Measurements from ENCODE around the gene CHMP4B.

The CHMP4B gene

DNA sequence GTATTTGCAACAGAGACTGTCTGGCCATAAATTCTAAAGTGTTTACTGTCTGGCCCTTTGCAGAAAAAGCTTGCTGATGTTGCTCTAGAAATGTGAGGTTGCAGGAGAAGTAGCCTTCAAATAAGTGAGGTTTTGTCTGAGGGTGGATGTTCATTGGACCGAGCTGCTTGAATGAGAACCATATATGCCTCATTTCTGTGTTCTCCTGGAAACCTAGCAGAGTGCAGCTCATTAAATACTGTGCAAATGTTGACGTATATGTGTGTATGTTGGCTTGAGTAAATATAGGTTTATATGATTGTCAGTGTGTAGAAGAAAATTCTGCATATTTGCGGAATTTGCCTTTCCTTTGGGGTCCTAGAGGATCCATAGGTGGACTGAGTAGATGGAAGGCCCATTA, 39.0 kb downstream of the CHMP4B start:
- TF ChIP-seq FOXP2 (optimal IDR thresholded peaks at IDR 0.05; ENCODE audit: borderline replicate concordance, extremely low read depth, extremely low read length, insufficient read depth) = no peak
- TF ChIP-seq, protein P1, sequence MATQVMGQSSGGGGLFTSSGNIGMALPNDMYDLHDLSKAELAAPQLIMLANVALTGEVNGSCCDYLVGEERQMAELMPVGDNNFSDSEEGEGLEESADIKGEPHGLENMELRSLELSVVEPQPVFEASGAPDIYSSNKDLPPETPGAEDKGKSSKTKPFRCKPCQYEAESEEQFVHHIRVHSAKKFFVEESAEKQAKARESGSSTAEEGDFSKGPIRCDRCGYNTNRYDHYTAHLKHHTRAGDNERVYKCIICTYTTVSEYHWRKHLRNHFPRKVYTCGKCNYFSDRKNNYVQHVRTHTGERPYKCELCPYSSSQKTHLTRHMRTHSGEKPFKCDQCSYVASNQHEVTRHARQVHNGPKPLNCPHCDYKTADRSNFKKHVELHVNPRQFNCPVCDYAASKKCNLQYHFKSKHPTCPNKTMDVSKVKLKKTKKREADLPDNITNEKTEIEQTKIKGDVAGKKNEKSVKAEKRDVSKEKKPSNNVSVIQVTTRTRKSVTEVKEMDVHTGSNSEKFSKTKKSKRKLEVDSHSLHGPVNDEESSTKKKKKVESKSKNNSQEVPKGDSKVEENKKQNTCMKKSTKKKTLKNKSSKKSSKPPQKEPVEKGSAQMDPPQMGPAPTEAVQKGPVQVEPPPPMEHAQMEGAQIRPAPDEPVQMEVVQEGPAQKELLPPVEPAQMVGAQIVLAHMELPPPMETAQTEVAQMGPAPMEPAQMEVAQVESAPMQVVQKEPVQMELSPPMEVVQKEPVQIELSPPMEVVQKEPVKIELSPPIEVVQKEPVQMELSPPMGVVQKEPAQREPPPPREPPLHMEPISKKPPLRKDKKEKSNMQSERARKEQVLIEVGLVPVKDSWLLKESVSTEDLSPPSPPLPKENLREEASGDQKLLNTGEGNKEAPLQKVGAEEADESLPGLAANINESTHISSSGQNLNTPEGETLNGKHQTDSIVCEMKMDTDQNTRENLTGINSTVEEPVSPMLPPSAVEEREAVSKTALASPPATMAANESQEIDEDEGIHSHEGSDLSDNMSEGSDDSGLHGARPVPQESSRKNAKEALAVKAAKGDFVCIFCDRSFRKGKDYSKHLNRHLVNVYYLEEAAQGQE (IDR thresholded peaks at IDR 0.05; ENCODE audit: insufficient read depth in 1 of 2, low read depth in 2 of 2, low read length in 2 of 2) = no peak
- TF ChIP-seq SIN3A (IDR thresholded peaks at IDR 0.05; ENCODE audit: borderline replicate concordance, insufficient read depth, low read length) = no peak
- TF ChIP-seq TAF1 (IDR thresholded peaks at IDR 0.05; ENCODE audit: borderline replicate concordance, insufficient read depth, low read length) = no peak
- no peak for TF ChIP-seq POLR2AphosphoS5 (IDR thresholded peaks at IDR 0.05; ENCODE audit: low read depth, low read length)

DNA sequence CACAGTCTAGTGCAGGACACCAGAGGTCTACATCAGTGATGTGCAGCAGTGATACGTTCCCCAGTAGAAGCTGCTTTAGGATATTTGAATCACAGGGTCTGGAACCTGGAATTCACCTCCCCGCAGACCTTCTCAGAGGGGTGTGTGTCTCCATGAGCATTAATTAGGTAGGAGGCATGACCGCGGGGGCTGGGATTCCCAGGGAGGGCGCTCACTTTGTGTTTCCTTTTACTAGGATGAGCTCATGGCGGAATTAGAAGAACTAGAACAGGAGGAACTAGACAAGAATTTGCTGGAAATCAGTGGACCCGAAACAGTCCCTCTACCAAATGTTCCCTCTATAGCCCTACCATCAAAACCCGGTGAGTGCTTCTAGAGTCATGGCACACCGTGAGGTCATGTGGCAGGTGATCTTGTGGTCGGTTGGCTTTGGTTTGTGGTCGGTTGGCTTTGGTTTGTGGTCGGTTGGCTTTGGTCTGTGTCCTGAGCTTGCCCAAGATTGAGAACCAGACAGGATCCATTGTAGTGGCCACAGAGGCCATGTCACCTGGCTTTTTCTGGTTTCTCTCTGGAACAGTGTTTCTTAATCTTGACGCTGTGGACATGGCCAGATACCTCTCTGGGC, 40.8 kb downstream of the CHMP4B start:
- no peak for TF ChIP-seq POLR2AphosphoS5 (IDR thresholded peaks at IDR 0.05; ENCODE audit: low read depth, low read length)
- TF ChIP-seq TAF1 (IDR thresholded peaks at IDR 0.05; ENCODE audit: borderline replicate concordance, insufficient read depth, low read length) = no peak
- TF ChIP-seq FOXP2 (optimal IDR thresholded peaks at IDR 0.05; ENCODE audit: borderline replicate concordance, extremely low read depth, extremely low read length, insufficient read depth) = no peak
- TF ChIP-seq, protein P1 (IDR thresholded peaks at IDR 0.05; ENCODE audit: insufficient read depth in 1 of 2, low read depth in 2 of 2, low read length in 2 of 2) = no peak
- no peak for TF ChIP-seq SIN3A (IDR thresholded peaks at IDR 0.05; ENCODE audit: borderline replicate concordance, insufficient read depth, low read length)

DNA sequence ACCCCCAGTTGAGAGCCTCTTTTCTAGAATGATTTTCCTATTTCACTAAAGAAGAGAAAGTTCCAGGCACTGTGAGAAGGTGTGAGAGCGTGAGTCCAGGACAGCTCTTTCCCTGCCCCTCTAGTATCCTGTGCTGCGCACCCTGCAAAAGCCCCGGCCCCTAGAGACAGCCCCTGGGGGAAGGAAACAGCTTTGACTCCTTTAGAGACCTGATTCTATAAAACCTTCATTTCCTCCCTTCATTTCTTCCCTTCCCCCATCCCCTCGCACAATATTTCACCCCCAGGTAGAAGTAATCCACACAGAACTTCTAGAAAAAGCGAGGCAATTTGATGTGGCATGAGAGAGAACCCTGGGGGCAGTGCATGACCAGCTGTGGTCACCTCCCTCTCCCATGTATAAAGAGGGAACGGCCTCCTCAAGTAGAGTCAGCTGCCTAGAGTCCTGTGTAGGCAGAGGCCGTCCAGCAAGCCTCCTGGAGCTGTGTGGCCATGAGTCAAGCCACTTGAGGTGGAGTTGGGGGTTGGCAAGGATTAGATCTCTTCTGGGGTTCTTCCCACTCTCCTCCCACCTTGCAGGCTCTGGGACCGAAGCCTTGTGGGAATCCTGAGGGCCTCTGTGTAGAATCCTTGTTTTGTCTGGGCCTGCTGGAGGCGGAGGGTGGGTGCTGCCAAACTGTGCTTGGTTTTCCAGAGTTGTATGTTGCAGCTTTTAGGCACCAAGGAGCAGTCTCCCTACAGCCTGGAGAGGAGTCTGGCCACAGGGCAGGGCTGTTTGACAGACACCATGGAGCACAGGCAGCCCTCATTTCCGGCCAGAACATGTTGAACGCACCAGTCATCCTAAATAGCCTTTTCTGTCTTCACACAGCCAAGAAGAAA, 41.7 kb downstream of the CHMP4B start:
- TF ChIP-seq, protein P1 (IDR thresholded peaks at IDR 0.05; ENCODE audit: insufficient read depth in 1 of 2, low read depth in 2 of 2, low read length in 2 of 2) = no peak
- no peak for TF ChIP-seq SIN3A (IDR thresholded peaks at IDR 0.05; ENCODE audit: borderline replicate concordance, insufficient read depth, low read length)
- TF ChIP-seq FOXP2 (optimal IDR thresholded peaks at IDR 0.05; ENCODE audit: borderline replicate concordance, extremely low read depth, extremely low read length, insufficient read depth) = no peak

DNA sequence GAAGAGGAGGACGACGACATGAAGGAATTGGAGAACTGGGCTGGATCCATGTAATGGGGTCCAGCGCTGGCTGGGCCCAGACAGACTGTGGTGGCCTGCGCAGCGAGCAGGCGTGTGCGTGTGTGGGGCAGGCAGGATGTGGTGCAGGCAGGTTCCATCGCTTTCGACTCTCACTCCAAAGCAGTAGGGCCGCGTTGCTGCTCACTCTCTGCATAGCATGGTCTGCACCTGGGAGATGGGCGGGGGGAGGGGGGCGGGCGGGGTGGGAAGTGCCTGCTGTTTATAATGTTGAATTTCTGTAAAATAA, 42.3 kb downstream of the CHMP4B start:
- TF ChIP-seq SIN3A (IDR thresholded peaks at IDR 0.05; ENCODE audit: borderline replicate concordance, insufficient read depth, low read length) (no peak), FOXP2 (optimal IDR thresholded peaks at IDR 0.05; ENCODE audit: borderline replicate concordance, extremely low read depth, extremely low read length, insufficient read depth) (no peak), TAF1 (IDR thresholded peaks at IDR 0.05; ENCODE audit: borderline replicate concordance, insufficient read depth, low read length) (no peak), POLR2AphosphoS5 (IDR thresholded peaks at IDR 0.05; ENCODE audit: low read depth, low read length) (no peak)
- TF ChIP-seq, protein P1 (IDR thresholded peaks at IDR 0.05; ENCODE audit: insufficient read depth in 1 of 2, low read depth in 2 of 2, low read length in 2 of 2) = no peak
